K562 (cell line): ENCODE data around the gene IL1B. TPM values are rescaled to one million over a fixed set of nuclear protein-coding genes. Genes with fewer than 3 reads are reported as not detected.

Experiments used
- ATAC-seq: fragments of 200-7000 bp; cut with Tn5 transposase; 3 replicates; pipeline ENCODE4 v1.9.1; 2020; ENCODE audit warnings: moderate library complexity
- BruUV-seq: library from RNA; stranded (reverse); fragments of 400-500 nt; replicated peaks from 2 replicates; lab custom pipeline; 2021; lab: Mats Ljungman, UMichigan
- CTCF ChIA-PET: fragments of 300-600 bp; formaldehyde crosslinking; extraction: SDS; loops from one replicate; lab custom pipeline; 2021; ENCODE audit warnings: low intra/inter-chr PET ratio; lab: Yijun Ruan, JAX
- POLR2A ChIA-PET: fragments of 300-600, 350-650 bp; sonication (Branson Sonifier 250); formaldehyde crosslinking; extraction: SDS; loops from one replicate; lab custom pipeline; 2021; ENCODE audit warnings: antibody characterized with exemption, inconsistent platforms; lab: Yijun Ruan, JAX
- DNase-seq, 4 experiments: peaks; one replicate each; pipeline versions ENCODE4 v3.0.0 to v3.0.0-alpha.2; 2011 to 2018; ENCODE audit warnings: low spot score in 3 of 4, mixed read lengths in 3 of 4; ENCODE audit errors: extremely low read depth in 1 of 4
- FAIRE-seq: peaks from 2 replicates; lab custom pipeline; 2011; peaks lifted over from hg19 to GRCh38; lab: Jason Lieb, UNC
- H2AFZ ChIP-seq: 2 replicates; pipeline ENCODE4 v1.6.0; 2011; ENCODE audit warnings: low read depth, low read length, control low read depth, inconsistent platforms
- H3K27ac ChIP-seq: fragments of 200-600 bp; 3 replicates; pipeline ENCODE4 v1.8.0; 2011; ENCODE audit warnings: low read depth, mild to moderate bottlenecking, control low read depth, inconsistent platforms, low read length, moderate library complexity, mixed read lengths; ENCODE audit errors: extremely low read depth
- H3K27me3 ChIP-seq, 2 experiments: fragments of 300-600 bp in 1 of 2; 2 replicates in 1 of 2; 3 replicates in 1 of 2; pipeline versions ENCODE4 v1.6.0 to v1.8.0; 2011; ENCODE audit warnings: inconsistent platforms in 2 of 2, low read length in 2 of 2, mild to moderate bottlenecking in 1 of 2, mixed read lengths in 1 of 2, moderate library complexity in 1 of 2; ENCODE audit not compliant: control insufficient read depth in 2 of 2, insufficient read depth in 2 of 2
- H3K36me3 ChIP-seq: fragments of 300-600 bp; 3 replicates; pipeline ENCODE4 v1.8.0; 2011; ENCODE audit warnings: mild to moderate bottlenecking, low read length, inconsistent platforms; ENCODE audit not compliant: control insufficient read depth, insufficient read depth
- H3K4me1 ChIP-seq, 2 experiments: fragments of 200-600 bp in 1 of 2; replicated peaks in 1 of 2; 2 replicates in 1 of 2; 3 replicates in 1 of 2; pipeline versions ENCODE4 v1.5.1 to v1.8.0; 2011; ENCODE audit warnings: inconsistent platforms in 2 of 2, low read length in 2 of 2, mild to moderate bottlenecking in 1 of 2, mixed read lengths in 1 of 2, moderate library complexity in 1 of 2; ENCODE audit not compliant: control insufficient read depth in 2 of 2, insufficient read depth in 2 of 2
- H3K4me2 ChIP-seq: 2 replicates; pipeline ENCODE4 v1.6.1; 2011; ENCODE audit warnings: low read length, control low read depth, inconsistent platforms, mixed read lengths; ENCODE audit not compliant: insufficient read depth
- H3K4me3 ChIP-seq: fragments of 200-600 bp; sonication (generic), shearing (Covaris generic); 2 replicates; pipeline ENCODE4 v1.5.1; 2016; ENCODE audit warnings: control low read depth, inconsistent platforms
- H3K79me2 ChIP-seq: fragments of 200-600 bp; 3 replicates; pipeline ENCODE4 v1.8.0; 2011; ENCODE audit warnings: low read length, inconsistent platforms; ENCODE audit not compliant: control insufficient read depth, insufficient read depth
- H3K9ac ChIP-seq, 2 experiments: 2 replicates each; pipeline versions ENCODE4 v1.6.0 to v1.6.1; 2011; ENCODE audit warnings: low read depth in 2 of 2, low read length in 2 of 2, control low read depth in 1 of 2, inconsistent platforms in 1 of 2, mild to moderate bottlenecking in 1 of 2, mixed read lengths in 1 of 2; ENCODE audit not compliant: insufficient read depth in 1 of 2
- H3K9me1 ChIP-seq: one replicate; pipeline ENCODE4 v1.6.0; 2011; ENCODE audit warnings: inconsistent platforms, mild to moderate bottlenecking, low read length, moderate library complexity; ENCODE audit not compliant: control insufficient read depth, insufficient read depth
- H3K9me3 ChIP-seq: replicated peaks from 2 replicates; pipeline ENCODE4 v1.5.1; 2011; ENCODE audit warnings: low read depth, low read length, inconsistent platforms; ENCODE audit not compliant: control insufficient read depth, insufficient read depth
- H4K20me1 ChIP-seq: replicated peaks from 2 replicates; pipeline ENCODE4 v1.6.1; 2011; ENCODE audit warnings: low read length, inconsistent platforms, mixed read lengths; ENCODE audit not compliant: control insufficient read depth, insufficient read depth
- CBX8 ChIP-seq: fragments of 200-600 bp; sonication (generic); IDR thresholded peaks from 2 replicates; pipeline ENCODE4 v1.6.1; 2012; ENCODE audit warnings: borderline replicate concordance, mixed run types, low read depth, mild to moderate bottlenecking, moderate library complexity, mixed read lengths, low read length, control low read depth, inconsistent platforms; ENCODE audit not compliant: poor library complexity, severe bottlenecking; ENCODE audit errors: extremely low read depth
- KAT8 ChIP-seq: fragments of 450-650 bp; IDR thresholded peaks from 2 replicates; pipeline ENCODE4 v1.6.1; 2016; ENCODE audit warnings: low read depth, mild to moderate bottlenecking
- KLF6 ChIP-seq: fragments of 250-450 bp; sonication (Bioruptor Pico); IDR thresholded peaks from 2 replicates; pipeline ENCODE4 v1.4.0; 2020; ENCODE audit warnings: mild to moderate bottlenecking, moderate library complexity, borderline replicate concordance
- MAFK ChIP-seq: IDR thresholded peaks from 2 replicates; pipeline ENCODE4 v1.6.1; 2011; ENCODE audit warnings: low read length, improper control_type of control experiment
- SAP30 ChIP-seq: fragments of 200-600 bp; sonication (generic); IDR thresholded peaks from 2 replicates; pipeline ENCODE4 v1.6.1; 2012; ENCODE audit warnings: borderline replicate concordance, low read depth, mild to moderate bottlenecking, moderate library complexity, low read length, control low read depth, inconsistent platforms; ENCODE audit not compliant: insufficient read depth, poor library complexity, severe bottlenecking
- SREBF1 ChIP-seq: fragments of 150-350 bp; IDR thresholded peaks from 2 replicates; pipeline ENCODE4 v1.6.1; 2014; ENCODE audit warnings: antibody characterized with exemption, low read depth, low read length, borderline replicate concordance
- SRF ChIP-seq, 2 experiments: fragments of 250-450, 450-650 bp in 1 of 2; sonication (Bioruptor Pico) in 1 of 2; sonication (generic) in 1 of 2; formaldehyde crosslinking; IDR thresholded peaks; 2 replicates each; pipeline versions ENCODE4 v1.5.0 to v1.5.1; 2020 to 2022; ENCODE audit warnings: mild to moderate bottlenecking in 1 of 2, missing genetic modification reagents in 1 of 2
- TRIM24 ChIP-seq, 2 experiments: fragments of 450-650 bp; IDR thresholded peaks; 2 replicates each; pipeline ENCODE4 v1.6.1; 2016
- ZNF57 ChIP-seq: fragments of 450-650 bp; formaldehyde crosslinking; IDR thresholded peaks from 2 replicates; pipeline ENCODE4 v1.4.0; 2020; ENCODE audit warnings: mild to moderate bottlenecking, moderate library complexity
- WGBS: fragments of 100-300 bp; shearing (Covaris generic); methylation state at CpG from one replicate; pipeline ENCODE4 v1.1.6; 2016; ENCODE audit warnings: low coverage, mixed read lengths; ENCODE audit not compliant: insufficient coverage; ENCODE audit errors: missing lambda C conversion rate; 5-methylcytosine and 5-hydroxymethylcytosine counted together
- in situ Hi-C: fragments of 300-500 bp; cut with MboI; formaldehyde crosslinking; loops from 4 replicates; pipeline ENCODE4 v1.15.0; 2018; ENCODE audit warnings: inconsistent platforms, mixed read lengths
- intact Hi-C: fragments of 100-400 bp; cut with micrococcal nuclease; formaldehyde crosslinking; loops from 2 replicates; pipeline ENCODE4 v1.14.2; 2022
- polyA plus RNA-seq, 8 experiments: library from polyadenylated mRNA; depleted of rRNA in 4 of 8; stranded (reverse) in 5 of 8; unstranded in 3 of 8; fragments of >200 nt; fragmentation: Nextera tagmentation in 2 of 8; fragmentation: Illumina TruSeq in 1 of 8; extraction: Ambion mirVana in 2 of 8; extraction: Trizol in 1 of 8; gene quantifications; 2 replicates each; pipeline versions ENCODE4 v1.2.1 to v1.2.3, GENCODE V29; 2011 to 2014; ENCODE audit warnings: inconsistent platforms in 1 of 8, missing spikeins in 1 of 8
- total RNA-seq, 7 experiments: library from RNA; depleted of rRNA in 6 of 7; stranded (reverse); fragments of >200 nt in 6 of 7; fragmentation: Illumina TruSeq in 2 of 7; extraction: Trizol in 2 of 7; gene quantifications; 2 replicates each; pipeline versions ENCODE4 v1.2.1 to v1.2.3, GENCODE V29; 2011 to 2021; ENCODE audit warnings: low replicate concordance in 1 of 7
- TF ChIP-seq, protein P1 (sequence below): fragments of 450-650 bp; IDR thresholded peaks from 2 replicates; pipeline ENCODE4 v1.6.1; 2018; ENCODE audit not compliant: partially characterized antibody
- TF ChIP-seq, protein P2 (sequence below): sonication (generic); formaldehyde crosslinking; IDR thresholded peaks from 2 replicates; pipeline ENCODE4 v1.8.1; 2023; ENCODE audit warnings: mild to moderate bottlenecking, missing genetic modification reagents
- TF ChIP-seq, protein P3 (sequence below): fragments of 250-450 bp; sonication (Bioruptor Pico); IDR thresholded peaks from 2 replicates; pipeline ENCODE4 v1.4.0; 2020

The IL1B gene
- total and polyA plus RNA-seq, 9 of the 15 experiments (the other 6 are each of a cell fraction or from before 2014, with no cell fraction given), result 0.29 TPM; not detected in 8

DNA sequence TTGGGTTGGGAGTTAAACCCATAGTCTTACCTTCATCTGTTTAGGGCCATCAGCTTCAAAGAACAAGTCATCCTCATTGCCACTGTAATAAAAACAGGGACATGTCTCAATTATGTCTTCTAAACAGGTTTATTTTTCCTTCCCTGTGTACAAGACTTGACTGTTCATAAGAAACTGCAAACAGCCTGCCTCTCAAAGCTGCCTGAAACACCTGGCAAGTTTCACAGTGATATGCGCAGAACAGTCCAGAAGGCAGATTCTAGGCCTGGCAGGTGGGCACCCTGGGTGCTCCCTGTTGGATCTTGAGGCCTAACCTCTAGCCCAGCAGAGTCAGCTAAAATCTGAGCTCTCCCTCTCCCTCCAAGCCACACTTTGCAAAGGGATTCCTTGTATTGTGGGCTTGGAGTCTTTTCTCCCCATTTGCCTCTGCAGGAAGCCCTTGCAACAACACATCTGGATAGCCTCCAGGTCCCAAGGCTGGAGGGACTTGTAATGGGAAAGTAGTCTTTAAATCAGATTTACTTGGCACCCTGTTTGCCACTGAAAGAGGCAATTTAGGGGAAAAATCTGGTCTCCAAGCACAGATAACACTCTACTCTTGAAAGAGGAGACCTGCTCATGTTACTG lies 930 bp downstream of the IL1B start:
- no peak for TF ChIP-seq ZNF57 (CRISPR knock-in tag)
- no peak for TF ChIP-seq CBX8
- no peak for TF ChIP-seq SAP30
- no peak for TF ChIP-seq SRF (CRISPR knock-in tag; IDR thresholded peaks at IDR 0.05)
- no peak for TF ChIP-seq KLF6 (CRISPR knock-in tag)
- TF ChIP-seq KAT8, result no peak
- no peak for TF ChIP-seq TRIM24 (IDR thresholded peaks at IDR 0.05)
- TF ChIP-seq MAFK, result no peak
- TF ChIP-seq, protein P1, sequence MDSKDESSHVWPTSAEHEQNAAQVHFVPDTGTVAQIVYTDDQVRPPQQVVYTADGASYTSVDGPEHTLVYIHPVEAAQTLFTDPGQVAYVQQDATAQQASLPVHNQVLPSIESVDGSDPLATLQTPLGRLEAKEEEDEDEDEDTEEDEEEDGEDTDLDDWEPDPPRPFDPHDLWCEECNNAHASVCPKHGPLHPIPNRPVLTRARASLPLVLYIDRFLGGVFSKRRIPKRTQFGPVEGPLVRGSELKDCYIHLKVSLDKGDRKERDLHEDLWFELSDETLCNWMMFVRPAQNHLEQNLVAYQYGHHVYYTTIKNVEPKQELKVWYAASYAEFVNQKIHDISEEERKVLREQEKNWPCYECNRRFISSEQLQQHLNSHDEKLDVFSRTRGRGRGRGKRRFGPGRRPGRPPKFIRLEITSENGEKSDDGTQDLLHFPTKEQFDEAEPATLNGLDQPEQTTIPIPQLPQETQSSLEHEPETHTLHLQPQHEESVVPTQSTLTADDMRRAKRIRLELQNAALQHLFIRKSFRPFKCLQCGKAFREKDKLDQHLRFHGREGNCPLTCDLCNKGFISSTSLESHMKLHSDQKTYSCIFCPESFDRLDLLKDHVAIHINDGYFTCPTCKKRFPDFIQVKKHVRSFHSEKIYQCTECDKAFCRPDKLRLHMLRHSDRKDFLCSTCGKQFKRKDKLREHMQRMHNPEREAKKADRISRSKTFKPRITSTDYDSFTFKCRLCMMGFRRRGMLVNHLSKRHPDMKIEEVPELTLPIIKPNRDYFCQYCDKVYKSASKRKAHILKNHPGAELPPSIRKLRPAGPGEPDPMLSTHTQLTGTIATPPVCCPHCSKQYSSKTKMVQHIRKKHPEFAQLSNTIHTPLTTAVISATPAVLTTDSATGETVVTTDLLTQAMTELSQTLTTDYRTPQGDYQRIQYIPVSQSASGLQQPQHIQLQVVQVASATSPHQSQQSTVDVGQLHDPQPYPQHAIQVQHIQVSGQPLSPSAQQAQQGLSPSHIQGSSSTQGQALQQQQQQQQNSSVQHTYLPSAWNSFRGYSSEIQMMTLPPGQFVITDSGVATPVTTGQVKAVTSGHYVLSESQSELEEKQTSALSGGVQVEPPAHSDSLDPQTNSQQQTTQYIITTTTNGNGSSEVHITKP, result no peak
- TF ChIP-seq, protein P2, sequence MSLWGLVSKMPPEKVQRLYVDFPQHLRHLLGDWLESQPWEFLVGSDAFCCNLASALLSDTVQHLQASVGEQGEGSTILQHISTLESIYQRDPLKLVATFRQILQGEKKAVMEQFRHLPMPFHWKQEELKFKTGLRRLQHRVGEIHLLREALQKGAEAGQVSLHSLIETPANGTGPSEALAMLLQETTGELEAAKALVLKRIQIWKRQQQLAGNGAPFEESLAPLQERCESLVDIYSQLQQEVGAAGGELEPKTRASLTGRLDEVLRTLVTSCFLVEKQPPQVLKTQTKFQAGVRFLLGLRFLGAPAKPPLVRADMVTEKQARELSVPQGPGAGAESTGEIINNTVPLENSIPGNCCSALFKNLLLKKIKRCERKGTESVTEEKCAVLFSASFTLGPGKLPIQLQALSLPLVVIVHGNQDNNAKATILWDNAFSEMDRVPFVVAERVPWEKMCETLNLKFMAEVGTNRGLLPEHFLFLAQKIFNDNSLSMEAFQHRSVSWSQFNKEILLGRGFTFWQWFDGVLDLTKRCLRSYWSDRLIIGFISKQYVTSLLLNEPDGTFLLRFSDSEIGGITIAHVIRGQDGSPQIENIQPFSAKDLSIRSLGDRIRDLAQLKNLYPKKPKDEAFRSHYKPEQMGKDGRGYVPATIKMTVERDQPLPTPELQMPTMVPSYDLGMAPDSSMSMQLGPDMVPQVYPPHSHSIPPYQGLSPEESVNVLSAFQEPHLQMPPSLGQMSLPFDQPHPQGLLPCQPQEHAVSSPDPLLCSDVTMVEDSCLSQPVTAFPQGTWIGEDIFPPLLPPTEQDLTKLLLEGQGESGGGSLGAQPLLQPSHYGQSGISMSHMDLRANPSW, result no peak
- TF ChIP-seq, protein P3, sequence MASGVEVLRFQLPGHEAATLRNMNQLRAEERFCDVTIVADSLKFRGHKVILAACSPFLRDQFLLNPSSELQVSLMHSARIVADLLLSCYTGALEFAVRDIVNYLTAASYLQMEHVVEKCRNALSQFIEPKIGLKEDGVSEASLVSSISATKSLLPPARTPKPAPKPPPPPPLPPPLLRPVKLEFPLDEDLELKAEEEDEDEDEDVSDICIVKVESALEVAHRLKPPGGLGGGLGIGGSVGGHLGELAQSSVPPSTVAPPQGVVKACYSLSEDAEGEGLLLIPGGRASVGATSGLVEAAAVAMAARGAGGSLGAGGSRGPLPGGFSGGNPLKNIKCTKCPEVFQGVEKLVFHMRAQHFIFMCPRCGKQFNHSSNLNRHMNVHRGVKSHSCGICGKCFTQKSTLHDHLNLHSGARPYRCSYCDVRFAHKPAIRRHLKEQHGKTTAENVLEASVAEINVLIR (CRISPR knock-in tag), result no peak
- no peak for TF ChIP-seq SREBF1
- Histone ChIP-seq H3K9ac (no peak overlapping the region), H4K20me1 (no peaks in the 10 kb centered on the region), H3K27me3 (peaks cover 19 to 30% of the 10 kb centered on the region in 2 experiments), H3K4me1 (no peaks in the 10 kb centered on the region), H3K27ac (no peak overlapping the region), H3K4me3 (no peak overlapping the region), H3K9me1 (no peaks in the 10 kb centered on the region), H3K9me3 (no peaks in the 10 kb centered on the region), H3K36me3 (no peaks in the 10 kb centered on the region), H3K79me2 (no peaks in the 10 kb centered on the region), H3K4me2 (no peak overlapping the region), H2AFZ (no peak overlapping the region)
- POLR2A ChIA-PET, result interaction anchor here (1.1 to 1.4 kb wide), 2 partner anchors 8 to 13 kb away, joined by 3 to 5 read pairs; no protein-coding TSS in a partner anchor
- WGBS, result 30% methylated on average over 1 of the region's 1 CpG
- intact Hi-C loops, result no loop called here
- BruUV-seq, result no TSS peak
- no peak for FAIRE-seq
- DNase-seq, result no peak
- in situ Hi-C loops, result no loop called here
- ATAC-seq, result no peak
- CTCF ChIA-PET, result no interaction called here
